Measurements from ENCODE around the gene OR4N2. TPM values are rescaled to one million over a fixed set of nuclear protein-coding genes. Genes with fewer than 3 reads are reported as not detected.
"Not testable (repeated sequence)": the region's sequence is repeated elsewhere in the genome, so short reads cannot be mapped to it uniquely, and the experiment has no call there.

OR4N2 gene
- total RNA-seq, 1 experiment from 2014 or later: 0.14 TPM

DNA sequence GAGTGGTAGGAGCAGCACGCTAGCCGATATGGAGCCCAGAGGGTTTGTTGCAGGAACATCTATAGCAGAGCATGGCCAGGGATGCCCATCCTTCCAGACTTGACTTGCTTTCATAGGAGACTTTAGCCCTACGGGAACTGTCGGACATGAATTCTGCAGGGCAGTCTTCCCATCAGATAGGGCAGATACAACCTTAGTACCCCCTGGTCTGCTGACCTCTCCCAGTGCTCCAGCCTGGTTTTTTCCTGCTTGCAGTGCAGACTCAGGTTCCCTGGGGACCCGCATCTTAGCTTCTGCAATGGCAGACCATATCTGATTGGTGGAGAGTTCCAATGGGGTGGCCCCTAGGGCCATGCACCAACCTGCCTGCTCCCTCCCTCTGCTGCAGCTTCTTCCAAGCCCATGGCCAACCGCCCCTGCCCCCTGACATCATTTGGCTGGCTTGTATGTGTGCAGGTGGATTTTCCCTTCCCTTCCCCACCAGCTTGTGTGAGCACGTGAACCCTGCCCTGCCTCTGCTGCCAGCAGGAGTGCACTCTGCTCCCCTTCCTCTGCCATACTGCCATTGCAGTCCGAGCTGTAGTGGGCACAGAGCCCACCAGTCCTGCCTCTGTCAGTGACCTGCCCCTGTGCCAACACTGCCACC lies 30.8 kb downstream of the OR4N2 start:
- not testable (repeated sequence) for DNase-seq (ENCODE audit: low spot score)

DNA sequence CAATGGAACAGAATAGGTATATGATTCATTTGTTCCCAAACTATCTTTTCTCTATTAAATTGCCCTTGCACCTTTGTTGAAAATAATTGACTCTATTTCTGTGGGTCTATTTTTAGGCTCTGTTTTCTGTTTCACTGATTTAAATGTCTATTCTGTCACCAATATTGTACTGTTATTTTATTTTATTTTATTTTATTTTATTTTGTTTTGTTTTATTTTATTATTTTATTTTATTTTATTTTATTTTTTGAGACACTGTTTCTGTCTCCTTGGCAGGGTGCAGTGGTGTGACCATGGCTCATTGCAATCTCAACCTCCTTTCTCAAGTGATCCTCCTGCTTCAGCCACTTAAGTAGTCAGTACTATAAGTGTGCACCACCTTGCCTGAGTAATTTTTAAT lies 34.9 kb downstream of the OR4N2 start:
- no peak for DNase-seq (ENCODE audit: low spot score)

DNA sequence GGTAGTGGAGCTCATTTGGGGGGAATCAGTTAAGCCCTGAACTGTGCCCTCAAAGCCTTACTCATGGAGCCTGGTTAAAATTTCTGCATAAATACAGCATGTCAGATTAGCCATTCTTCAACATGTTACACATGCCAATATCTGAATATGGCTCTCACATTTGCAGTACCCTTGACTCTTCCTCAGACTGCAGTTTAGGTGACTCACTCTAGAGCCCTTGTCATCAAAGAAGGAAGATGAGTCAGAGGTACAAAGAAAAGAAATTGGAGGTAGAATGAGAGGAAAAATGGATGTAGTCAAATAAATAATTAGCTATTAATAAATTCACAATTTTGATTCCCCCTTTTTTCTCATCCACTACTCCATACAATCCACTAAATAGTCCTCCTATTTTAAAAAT lies 47.8 kb downstream of the OR4N2 start:
- no peak for DNase-seq (ENCODE audit: low spot score)

DNA sequence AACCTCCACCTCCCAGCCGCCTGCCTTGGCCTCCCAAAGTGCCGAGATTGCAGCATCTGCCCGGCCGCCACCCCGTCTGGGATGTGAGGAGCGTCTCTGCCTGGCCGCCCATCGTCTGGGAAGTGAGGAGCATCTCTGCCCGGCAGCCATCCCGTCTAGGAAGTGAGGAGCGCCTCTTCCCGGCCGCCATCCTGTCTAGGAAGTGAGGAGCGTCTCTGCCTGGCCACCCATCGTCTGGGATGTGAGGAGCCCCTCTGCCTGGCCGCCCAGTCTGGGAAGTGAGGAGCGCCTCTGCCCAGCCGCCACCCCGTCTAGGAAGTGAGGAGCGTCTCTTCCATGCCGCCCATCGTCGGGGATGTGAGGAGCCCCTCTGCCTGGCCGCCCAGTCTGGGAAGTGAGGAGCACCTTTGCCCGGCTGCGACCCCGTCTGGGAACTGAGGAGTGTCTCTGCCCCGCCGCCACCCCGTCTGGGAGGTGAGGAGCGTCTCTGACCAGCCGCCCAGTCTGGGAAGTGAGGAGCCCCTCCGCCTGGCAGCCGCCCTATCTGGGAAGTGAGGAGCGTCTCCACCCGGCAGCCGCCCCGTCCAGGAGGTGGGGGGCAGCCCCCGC lies 62.6 kb downstream of the OR4N2 start:
- not testable (repeated sequence) for DNase-seq (ENCODE audit: low spot score)

DNA sequence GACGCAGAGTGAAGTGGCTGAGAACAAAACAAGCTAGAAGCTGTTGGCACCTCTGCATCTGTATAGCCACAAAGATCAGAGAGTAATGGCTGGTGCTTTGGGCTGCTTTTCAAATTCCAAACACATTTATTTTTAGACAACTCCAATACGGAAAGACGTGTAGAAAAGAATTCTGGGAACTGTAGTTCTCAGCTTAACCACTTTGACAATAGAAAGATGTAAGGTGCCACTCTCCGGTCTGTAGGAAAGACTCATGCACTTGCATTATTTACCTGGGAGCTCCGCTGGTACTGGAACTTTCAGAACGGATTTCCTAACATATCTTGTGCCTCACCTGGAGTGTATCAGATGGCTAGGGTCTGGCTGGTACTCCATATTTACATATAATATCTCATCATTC lies 69.6 kb downstream of the OR4N2 start:
- no peak for DNase-seq (ENCODE audit: low spot score)

DNA sequence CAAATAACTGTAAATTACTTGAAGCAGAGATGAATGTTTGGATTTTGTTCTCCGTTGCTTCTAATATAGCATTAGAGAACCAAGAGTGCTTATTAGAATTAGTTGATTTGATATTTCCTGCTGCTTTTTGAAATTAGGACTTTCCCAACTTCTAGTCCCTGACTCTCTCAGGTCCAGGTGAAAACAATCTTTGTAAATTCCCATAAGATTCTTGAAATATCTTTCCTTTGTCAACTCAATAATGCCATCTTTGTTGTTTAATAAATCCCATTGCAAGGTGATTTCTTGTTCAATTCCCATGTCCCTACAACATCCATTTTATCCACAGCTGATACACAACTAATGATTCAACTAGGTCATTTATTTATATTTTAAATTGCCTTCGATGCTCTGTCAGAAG lies 71.3 kb downstream of the OR4N2 start, which contains the start of gene OR4K2:
TSS of gene OR4K2 (plus strand) at position 301 of the 400 bp plus-strand sequence. CDS start 1,126 bp downstream, outside the sequence.
- no peak for DNase-seq (ENCODE audit: low spot score)

DNA sequence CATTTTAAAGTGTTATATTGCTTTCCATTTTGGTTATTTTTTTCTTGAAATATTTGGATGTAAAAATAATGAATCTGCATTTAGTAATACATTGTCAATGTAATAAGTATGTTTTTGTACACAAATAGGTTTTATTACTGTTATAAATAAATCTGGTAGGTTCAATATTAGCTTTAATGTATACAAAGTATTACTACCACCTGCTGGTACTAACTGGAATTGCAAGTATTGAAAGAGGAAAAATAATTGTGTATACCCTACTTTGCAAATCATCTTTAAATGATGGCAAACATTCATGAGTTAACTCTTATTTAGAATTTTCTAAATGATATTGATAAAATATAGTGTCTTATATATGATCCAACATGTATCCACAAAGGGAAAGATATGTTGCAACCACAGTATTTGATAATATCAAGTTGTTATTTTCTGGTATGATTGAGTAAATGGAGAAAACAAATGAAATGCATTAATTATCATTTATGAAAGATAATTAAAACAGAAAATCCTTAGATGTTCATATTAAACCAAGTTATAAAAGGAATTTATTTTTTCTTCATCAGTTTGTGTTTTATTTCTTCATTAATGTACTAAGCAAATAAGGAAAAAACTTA lies 74.6 kb downstream of the OR4N2 start:
- DNase-seq (ENCODE audit: low spot score): peak; percentile 25

Other genes with a start within 250 kb of the OR4N2 start
- not detected in 2 replicates for gene OR11H2, start 89.9 kb upstream of the OR4N2 start, total RNA-seq (2014; rRNA removed; shearing (Covaris generic))
- not detected in 2 replicates for gene OR4Q3, start 60.2 kb upstream of the OR4N2 start, total RNA-seq (2014; rRNA removed; shearing (Covaris generic))
- gene OR4M1, start 30.3 kb upstream of the OR4N2 start, total RNA-seq (2014; rRNA removed; shearing (Covaris generic)): 0.87 TPM in 1 of 2 replicates, not detected in the other
- gene OR4K2, start 71.4 kb downstream of the OR4N2 start, total RNA-seq (2014; rRNA removed; shearing (Covaris generic)): not detected in 2 replicates
- gene OR4K5, start 116.8 kb downstream of the OR4N2 start, total RNA-seq (2014; rRNA removed; shearing (Covaris generic)): not detected in 2 replicates
- not detected in 2 replicates for gene OR4K1, start 127.1 kb downstream of the OR4N2 start, total RNA-seq (2014; rRNA removed; shearing (Covaris generic))
- gene OR4K15, start 171.8 kb downstream of the OR4N2 start, total RNA-seq (2014; rRNA removed; shearing (Covaris generic)): not detected in 2 replicates
- not detected in 2 replicates for gene OR4Q2, start 198.4 kb downstream of the OR4N2 start, total RNA-seq (2014; rRNA removed; shearing (Covaris generic))
- not detected in 2 replicates for gene OR4K14, start 215.5 kb downstream of the OR4N2 start, total RNA-seq (2014; rRNA removed; shearing (Covaris generic))
- gene OR4K13, start 232.3 kb downstream of the OR4N2 start, total RNA-seq (2014; rRNA removed; shearing (Covaris generic)): not detected in 2 replicates

Data from H4 (cell line).